Caco-2 (cell line): ENCODE results near the gene FAM200B. TPM values are rescaled to one million over a fixed set of nuclear protein-coding genes. Genes with fewer than 3 reads are reported as not detected.

Experiments
- BruUV-seq: library from RNA; stranded (reverse); fragments of 400-500 nt; replicated peaks from 2 replicates; lab custom pipeline; 2021; lab: Mats Ljungman, UMichigan
- CTCF ChIA-PET: fragments of 300-600 bp; sonication (Branson Sonifier 250); formaldehyde crosslinking; loops from one replicate; lab custom pipeline; 2022; ENCODE audit warnings: antibody characterized with exemption; lab: Charles Lee
- POLR2A ChIA-PET: fragments of 300-600 bp; sonication (Branson Sonifier 250); formaldehyde crosslinking; loops from one replicate; lab custom pipeline; 2022; ENCODE audit warnings: antibody characterized with exemption; lab: Charles Lee
- DNase-seq, 2 experiments: peaks; one replicate each; pipeline versions ENCODE4 v3.0.0 to v3.0.0-alpha.2; 2020 to 2022
- H3K27me3 ChIP-seq: replicated peaks from 2 replicates; pipeline ENCODE4 v1.6.0; 2011; ENCODE audit warnings: low read length; ENCODE audit not compliant: control insufficient read depth, insufficient read depth
- H3K36me3 ChIP-seq: 2 replicates; pipeline ENCODE4 v1.5.1; 2011; ENCODE audit warnings: low read length; ENCODE audit not compliant: control insufficient read depth, insufficient read depth
- H3K4me1 ChIP-seq: fragments of 250-450 bp; sonication (Bioruptor Pico); 2 replicates; pipeline ENCODE4 v1.5.1; 2020; ENCODE audit warnings: mild to moderate bottlenecking
- H3K4me3 ChIP-seq: 2 replicates; pipeline ENCODE4 v1.5.1; 2011; ENCODE audit warnings: low read depth, mild to moderate bottlenecking, control low read depth, low read length
- H3K9me3 ChIP-seq: fragments of 250-450 bp; sonication (Bioruptor Pico); 2 replicates; pipeline ENCODE4 v1.5.1; 2020; ENCODE audit warnings: mild to moderate bottlenecking, moderate library complexity
- H3K27ac Mint-ChIP-seq: one replicate; pipeline ENCODE4 v1.8.0; 2022; ENCODE audit warnings: mixed read lengths; ENCODE audit not compliant: unreplicated experiment
- H3K27me3 Mint-ChIP-seq: one replicate; pipeline ENCODE4 v1.8.0; 2022; ENCODE audit warnings: mixed read lengths; ENCODE audit not compliant: insufficient read depth, unreplicated experiment
- H3K36me3 Mint-ChIP-seq: one replicate; pipeline ENCODE4 v1.8.0; 2022; ENCODE audit warnings: mild to moderate bottlenecking, mixed read lengths; ENCODE audit not compliant: insufficient read depth, unreplicated experiment
- H3K4me1 Mint-ChIP-seq: one replicate; pipeline ENCODE4 v1.8.0; 2022; ENCODE audit warnings: low read depth, mixed read lengths; ENCODE audit not compliant: unreplicated experiment
- H3K4me3 Mint-ChIP-seq: one replicate; pipeline ENCODE4 v1.8.0; 2022; ENCODE audit warnings: mild to moderate bottlenecking, moderate library complexity, mixed read lengths; ENCODE audit not compliant: unreplicated experiment
- H3K9me3 Mint-ChIP-seq: one replicate; pipeline ENCODE4 v1.8.0; 2022; ENCODE audit warnings: mixed read lengths; ENCODE audit not compliant: unreplicated experiment
- CTCF ChIP-seq, 2 experiments: fragments of 200-600 bp in 1 of 2; IDR thresholded peaks; 1 replicate in 1 of 2; 2 replicates in 1 of 2; pipeline versions ENCODE4 v1.5.1 to v1.8.0; 2011 to 2022; ENCODE audit warnings: antibody characterized with exemption in 1 of 2, control low read depth in 1 of 2, inconsistent platforms in 1 of 2, low read depth in 1 of 2, low read length in 1 of 2, mild to moderate bottlenecking in 1 of 2, moderate library complexity in 1 of 2; ENCODE audit not compliant: insufficient read depth in 1 of 2, severe bottlenecking in 1 of 2, unreplicated experiment in 1 of 2
- intact Hi-C: fragments of 100-400 bp; cut with micrococcal nuclease; formaldehyde crosslinking; loops from one replicate; pipeline ENCODE4 v1.10.0; 2022; ENCODE audit not compliant: unreplicated experiment
- total RNA-seq: library from RNA; stranded (reverse); gene quantifications from 2 replicates; pipeline ENCODE4 v1.2.3, GENCODE V29; 2022

FAM200B gene
- total RNA-seq, 1 experiment from 2014 or later: 15.5 TPM

GRCh38 chr4:15692602-15693001 lies 11.0 kb downstream of the FAM200B start:
- POLR2A ChIA-PET: no interaction called here
- H3K36me3 ChIP-seq: no peaks in the 10 kb centered on the region; the same call in 1 of the 2 replicates
- Mint-ChIP-seq H3K27me3 (no peaks in the 10 kb centered on the region), H3K27ac (peak overlapping the region; percentile 81), H3K4me3 (no peak overlapping the region), H3K9me3 (peaks cover 20% of the 10 kb centered on the region), H3K4me1 (peaks cover 22% of the 10 kb centered on the region), H3K36me3 (peaks cover 15% of the 10 kb centered on the region)
- H3K4me3 ChIP-seq: no peak overlapping the region
- no peaks in the 10 kb centered on the region for H3K27me3 ChIP-seq
- intact Hi-C loops: no loop called here
- CTCF ChIA-PET: no interaction called here
- no TSS peak for BruUV-seq
- no peaks in the 10 kb centered on the region; the same call in 1 of the 2 replicates for H3K9me3 ChIP-seq
- no peak for DNase-seq
- H3K4me1 ChIP-seq: peaks cover 33% of the 10 kb centered on the region
- TF ChIP-seq CTCF (IDR thresholded peaks at IDR 0.05; ENCODE audit: insufficient read depth in 1 of 2, low read depth in 1 of 2, low read length in 1 of 2, severe bottlenecking in 1 of 2, unreplicated experiment in 1 of 2): no peak

GRCh38 chr4:15694431-15694830 lies 12.8 kb downstream of the FAM200B start:
- Mint-ChIP-seq H3K9me3 (peaks cover 31% of the 10 kb centered on the region), H3K4me3 (no peak overlapping the region), H3K4me1 (peaks cover 25% of the 10 kb centered on the region), H3K27ac (no peak overlapping the region), H3K36me3 (peaks cover 7% of the 10 kb centered on the region), H3K27me3 (no peaks in the 10 kb centered on the region)
- POLR2A ChIA-PET: no interaction called here
- no peaks in the 10 kb centered on the region for H3K36me3 ChIP-seq
- intact Hi-C loops: no loop called here
- H3K4me3 ChIP-seq: no peak overlapping the region
- no peak for DNase-seq
- CTCF ChIA-PET: no interaction called here
- H3K9me3 ChIP-seq: no peaks in the 10 kb centered on the region; the same call in none of the 2 replicates
- BruUV-seq: no TSS peak
- H3K4me1 ChIP-seq: peaks cover 30% of the 10 kb centered on the region
- no peaks in the 10 kb centered on the region for H3K27me3 ChIP-seq
- no peak for TF ChIP-seq CTCF (IDR thresholded peaks at IDR 0.05; ENCODE audit: insufficient read depth in 1 of 2, low read depth in 1 of 2, low read length in 1 of 2, severe bottlenecking in 1 of 2, unreplicated experiment in 1 of 2)

- Histone ChIP-seq H3K4me1 (peaks cover 26% of the 10 kb centered on the region), H3K9me3 (no peaks in the 10 kb centered on the region; the same call in 1 of the 2 replicates), H3K27me3 (no peaks in the 10 kb centered on the region), H3K4me3 (no peak overlapping the region), H3K36me3 (no peaks in the 10 kb centered on the region)
- DNase-seq: no peak
- ChIA-PET CTCF (no interaction called here), POLR2A (no interaction called here)
- H3K27ac Mint-ChIP-seq: no peak overlapping the region
- H3K9me3 Mint-ChIP-seq: peaks cover 39% of the 10 kb centered on the region
- no peak for TF ChIP-seq CTCF (IDR thresholded peaks at IDR 0.05; ENCODE audit: insufficient read depth in 1 of 2, low read depth in 1 of 2, low read length in 1 of 2, severe bottlenecking in 1 of 2, unreplicated experiment in 1 of 2)
- intact Hi-C loops: no loop called here
- no peaks in the 10 kb centered on the region for H3K27me3 Mint-ChIP-seq
- H3K4me1 Mint-ChIP-seq: peaks cover 29% of the 10 kb centered on the region
- no TSS peak for BruUV-seq
- no peak overlapping the region for H3K4me3 Mint-ChIP-seq
- H3K36me3 Mint-ChIP-seq: peaks cover 13% of the 10 kb centered on the region
Observed at GRCh38 chr4:15695240-15695699, 13.6 kb downstream of the FAM200B start.
